Caco-2 (cell line): ENCODE results near the gene NPBWR2. TPM values are rescaled to one million over a fixed set of nuclear protein-coding genes. Genes with fewer than 3 reads are reported as not detected.

ENCODE experiments used
- BruUV-seq: library from RNA; stranded (reverse); fragments of 400-500 nt; replicated peaks from 2 replicates; lab custom pipeline; 2021; lab: Mats Ljungman, UMichigan
- CTCF ChIA-PET: fragments of 300-600 bp; sonication (Branson Sonifier 250); formaldehyde crosslinking; loops from one replicate; lab custom pipeline; 2022; ENCODE audit warnings: antibody characterized with exemption; lab: Charles Lee
- POLR2A ChIA-PET: fragments of 300-600 bp; sonication (Branson Sonifier 250); formaldehyde crosslinking; loops from one replicate; lab custom pipeline; 2022; ENCODE audit warnings: antibody characterized with exemption; lab: Charles Lee
- DNase-seq, 2 experiments: peaks; one replicate each; pipeline versions ENCODE4 v3.0.0 to v3.0.0-alpha.2; 2020 to 2022
- H3K27me3 ChIP-seq: replicated peaks from 2 replicates; pipeline ENCODE4 v1.6.0; 2011; ENCODE audit warnings: low read length; ENCODE audit not compliant: control insufficient read depth, insufficient read depth
- H3K36me3 ChIP-seq: 2 replicates; pipeline ENCODE4 v1.5.1; 2011; ENCODE audit warnings: low read length; ENCODE audit not compliant: control insufficient read depth, insufficient read depth
- H3K4me1 ChIP-seq: fragments of 250-450 bp; sonication (Bioruptor Pico); 2 replicates; pipeline ENCODE4 v1.5.1; 2020; ENCODE audit warnings: mild to moderate bottlenecking
- H3K4me3 ChIP-seq: 2 replicates; pipeline ENCODE4 v1.5.1; 2011; ENCODE audit warnings: low read depth, mild to moderate bottlenecking, control low read depth, low read length
- H3K9me3 ChIP-seq: fragments of 250-450 bp; sonication (Bioruptor Pico); 2 replicates; pipeline ENCODE4 v1.5.1; 2020; ENCODE audit warnings: mild to moderate bottlenecking, moderate library complexity
- H3K27ac Mint-ChIP-seq: one replicate; pipeline ENCODE4 v1.8.0; 2022; ENCODE audit warnings: mixed read lengths; ENCODE audit not compliant: unreplicated experiment
- H3K27me3 Mint-ChIP-seq: one replicate; pipeline ENCODE4 v1.8.0; 2022; ENCODE audit warnings: mixed read lengths; ENCODE audit not compliant: insufficient read depth, unreplicated experiment
- H3K36me3 Mint-ChIP-seq: one replicate; pipeline ENCODE4 v1.8.0; 2022; ENCODE audit warnings: mild to moderate bottlenecking, mixed read lengths; ENCODE audit not compliant: insufficient read depth, unreplicated experiment
- H3K4me1 Mint-ChIP-seq: one replicate; pipeline ENCODE4 v1.8.0; 2022; ENCODE audit warnings: low read depth, mixed read lengths; ENCODE audit not compliant: unreplicated experiment
- H3K4me3 Mint-ChIP-seq: one replicate; pipeline ENCODE4 v1.8.0; 2022; ENCODE audit warnings: mild to moderate bottlenecking, moderate library complexity, mixed read lengths; ENCODE audit not compliant: unreplicated experiment
- H3K9me3 Mint-ChIP-seq: one replicate; pipeline ENCODE4 v1.8.0; 2022; ENCODE audit warnings: mixed read lengths; ENCODE audit not compliant: unreplicated experiment
- CTCF ChIP-seq, 2 experiments: fragments of 200-600 bp in 1 of 2; IDR thresholded peaks; 1 replicate in 1 of 2; 2 replicates in 1 of 2; pipeline versions ENCODE4 v1.5.1 to v1.8.0; 2011 to 2022; ENCODE audit warnings: antibody characterized with exemption in 1 of 2, control low read depth in 1 of 2, inconsistent platforms in 1 of 2, low read depth in 1 of 2, low read length in 1 of 2, mild to moderate bottlenecking in 1 of 2, moderate library complexity in 1 of 2; ENCODE audit not compliant: insufficient read depth in 1 of 2, severe bottlenecking in 1 of 2, unreplicated experiment in 1 of 2
- intact Hi-C: fragments of 100-400 bp; cut with micrococcal nuclease; formaldehyde crosslinking; loops from one replicate; pipeline ENCODE4 v1.10.0; 2022; ENCODE audit not compliant: unreplicated experiment
- total RNA-seq: library from RNA; stranded (reverse); gene quantifications from 2 replicates; pipeline ENCODE4 v1.2.3, GENCODE V29; 2022

The NPBWR2 gene
- total RNA-seq, 1 experiment from 2014 or later = not detected

GRCh38 chr20:64109831-64110391 lies 2.5 kb upstream of the NPBWR2 start:
- ChIA-PET CTCF (interaction anchor here (0.6 to 2.5 kb wide), 2 partner anchors 10 to 27 kb away, joined by 8 to 13 read pairs; no protein-coding TSS in a partner anchor), POLR2A (no interaction called here)
- Mint-ChIP-seq H3K4me3 (no peak overlapping the region), H3K4me1 (no peaks in the 10 kb centered on the region), H3K27ac (no peak overlapping the region), H3K9me3 (no peaks in the 10 kb centered on the region), H3K36me3 (no peaks in the 10 kb centered on the region), H3K27me3 (peaks cover 15% of the 10 kb centered on the region)
- peak; percentile 9 to 43 for DNase-seq
- H3K36me3 ChIP-seq = no peaks in the 10 kb centered on the region
- no TSS peak for BruUV-seq
- intact Hi-C loops = no loop called here
- TF ChIP-seq CTCF (IDR thresholded peaks at IDR 0.05; ENCODE audit: insufficient read depth in 1 of 2, low read depth in 1 of 2, low read length in 1 of 2, severe bottlenecking in 1 of 2, unreplicated experiment in 1 of 2) = no peak
- H3K4me3 ChIP-seq = no peak overlapping the region
- no peaks in the 10 kb centered on the region; the same call in 1 of the 2 replicates for H3K27me3 ChIP-seq
- no peaks in the 10 kb centered on the region; the same call in 1 of the 2 replicates for H3K9me3 ChIP-seq
- no peaks in the 10 kb centered on the region for H3K4me1 ChIP-seq

- TF ChIP-seq CTCF (IDR thresholded peaks at IDR 0.05; ENCODE audit: insufficient read depth in 1 of 2, low read depth in 1 of 2, low read length in 1 of 2, severe bottlenecking in 1 of 2, unreplicated experiment in 1 of 2) = no peak
- intact Hi-C loops = no loop called here
- Mint-ChIP-seq H3K9me3 (no peaks in the 10 kb centered on the region), H3K36me3 (no peaks in the 10 kb centered on the region), H3K27ac (no peak overlapping the region), H3K4me1 (no peaks in the 10 kb centered on the region), H3K27me3 (peaks cover 11% of the 10 kb centered on the region), H3K4me3 (no peak overlapping the region)
- Histone ChIP-seq H3K36me3 (no peaks in the 10 kb centered on the region), H3K4me1 (no peaks in the 10 kb centered on the region), H3K27me3 (no peaks in the 10 kb centered on the region; the same call in 1 of the 2 replicates), H3K4me3 (no peak overlapping the region), H3K9me3 (no peaks in the 10 kb centered on the region; the same call in 1 of the 2 replicates)
- peak; percentile 3 to 43 for DNase-seq
- BruUV-seq = no TSS peak
- ChIA-PET POLR2A (no interaction called here), CTCF (interaction anchor here (0.8 to 0.9 kb wide), 2 partner anchors 10 to 26 kb away, joined by 3 read pairs; no protein-coding TSS in a partner anchor)
Observed at GRCh38 chr20:64108731-64109681, 1.6 kb upstream of the NPBWR2 start.

GRCh38 chr20:64107736-64108457 lies 532 bp upstream of the NPBWR2 start:
- intact Hi-C loops = no loop called here
- no peak overlapping the region for H3K4me3 ChIP-seq
- ChIA-PET CTCF (interaction anchor here (0.8 to 0.9 kb wide), 2 partner anchors 11 to 24 kb away, joined by 3 read pairs; no protein-coding TSS in a partner anchor), POLR2A (no interaction called here)
- no peaks in the 10 kb centered on the region for H3K36me3 ChIP-seq
- Mint-ChIP-seq H3K4me3 (no peak overlapping the region), H3K36me3 (no peaks in the 10 kb centered on the region), H3K4me1 (no peaks in the 10 kb centered on the region), H3K27ac (no peak overlapping the region), H3K27me3 (peaks cover 14% of the 10 kb centered on the region), H3K9me3 (no peaks in the 10 kb centered on the region)
- H3K4me1 ChIP-seq = no peaks in the 10 kb centered on the region
- no TSS peak for BruUV-seq
- no peak for TF ChIP-seq CTCF (IDR thresholded peaks at IDR 0.05; ENCODE audit: insufficient read depth in 1 of 2, low read depth in 1 of 2, low read length in 1 of 2, severe bottlenecking in 1 of 2, unreplicated experiment in 1 of 2)
- peak; percentile 11 to 52 for DNase-seq
- H3K27me3 ChIP-seq = no peaks in the 10 kb centered on the region; the same call in 1 of the 2 replicates
- no peaks in the 10 kb centered on the region; the same call in 1 of the 2 replicates for H3K9me3 ChIP-seq
